D721Med (cell line): ENCODE results near the gene MTFMT.
"Not testable (repeated sequence)": the region's sequence is repeated elsewhere in the genome, so short reads cannot be mapped to it uniquely, and the experiment has no call there.

ENCODE experiments used
- DNase-seq: peaks from one replicate; pipeline ENCODE4 v3.0.0; 2011; ENCODE audit warnings: low spot score; ENCODE audit not compliant: insufficient read length
- FAIRE-seq: peaks from 2 replicates; lab custom pipeline; 2011; peaks lifted over from hg19 to GRCh38; lab: Jason Lieb, UNC
- CTCF ChIP-seq: IDR thresholded peaks from 2 replicates; pipeline ENCODE4 v1.5.1; 2012; ENCODE audit warnings: mild to moderate bottlenecking, control low read depth; ENCODE audit not compliant: insufficient read depth; ENCODE audit errors: missing control alignments

The MTFMT gene

GRCh38 chr15:65044724-65045481, 15.5 kb upstream of the MTFMT start, which contains the start of gene SLC51B:
Gene SLC51B (plus strand): TSS chr15:65045387. CDS start chr15:65050005, 4,618 bp downstream.
- DNase-seq: no peak
- FAIRE-seq: no peak
- TF ChIP-seq CTCF: no peak

- DNase-seq, FAIRE-seq: not testable (repeated sequence)
These were observed 14.8 kb upstream of the MTFMT start for GRCh38 chr15:65044218-65044617.

GRCh38 chr15:65042776-65043327, 13.4 kb upstream of the MTFMT start:
- FAIRE-seq (no peak), DNase-seq (no peak)
- TF ChIP-seq CTCF: no peak

GRCh38 chr15:65041787-65042186, 12.3 kb upstream of the MTFMT start:
- DNase-seq (no peak), FAIRE-seq (no peak)
- no peak for TF ChIP-seq CTCF

- DNase-seq (no peak), FAIRE-seq (no peak)
- no peak for TF ChIP-seq CTCF
These were observed 11.0 kb upstream of the MTFMT start for GRCh38 chr15:65040461-65040860.

GRCh38 chr15:65038836-65039235, 9.4 kb upstream of the MTFMT start:
- FAIRE-seq (no peak), DNase-seq (no peak)
- TF ChIP-seq CTCF: no peak

- DNase-seq (no peak), FAIRE-seq (no peak)
- TF ChIP-seq CTCF: no peak
These were observed 9.0 kb upstream of the MTFMT start for GRCh38 chr15:65038428-65038827.
